Smooth muscle cell (in vitro differentiated cells): ENCODE measurements around the gene WNT10A. TPM values are rescaled to one million over a fixed set of nuclear protein-coding genes. Genes with fewer than 3 reads are reported as not detected.

ENCODE experiments used
- DNase-seq: peaks from one replicate; lab custom pipeline; 2025; ENCODE audit not compliant: unreplicated experiment; lab: John Stamatoyannopoulos, UW
- H2AFZ ChIP-seq: fragments of 200-600 bp; sonication (generic); 2 replicates; pipeline ENCODE4 v1.6.0; 2016; ENCODE audit warnings: antibody characterized with exemption, low read depth, mild to moderate bottlenecking
- H3F3A ChIP-seq: fragments of 200-600 bp; sonication (generic); 2 replicates; pipeline ENCODE4 v1.6.0; 2017; ENCODE audit warnings: antibody characterized with exemption, low read depth
- H3K27ac ChIP-seq: fragments of 200-600 bp; sonication (generic); 2 replicates; pipeline ENCODE4 v1.5.1; 2016; ENCODE audit warnings: low read depth, mild to moderate bottlenecking
- H3K27me3 ChIP-seq: fragments of 200-600 bp; sonication (generic); 2 replicates; pipeline ENCODE4 v1.6.1; 2016; ENCODE audit warnings: low read depth, mild to moderate bottlenecking
- H3K36me3 ChIP-seq: fragments of 200-600 bp; sonication (generic); 2 replicates; pipeline ENCODE4 v1.5.1; 2016; ENCODE audit warnings: low read depth
- H3K4me1 ChIP-seq: fragments of 200-600 bp; sonication (generic); 2 replicates; pipeline ENCODE4 v1.5.1; 2016; ENCODE audit warnings: low read depth
- H3K4me2 ChIP-seq: fragments of 200-600 bp; sonication (generic); 2 replicates; pipeline ENCODE4 v1.6.0; 2016; ENCODE audit warnings: mild to moderate bottlenecking
- H3K4me3 ChIP-seq: fragments of 200-600 bp; sonication (generic); 2 replicates; pipeline ENCODE4 v1.5.1; 2016; ENCODE audit warnings: mild to moderate bottlenecking
- H3K79me2 ChIP-seq: fragments of 200-600 bp; sonication (generic); 2 replicates; pipeline ENCODE4 v1.6.0; 2016; ENCODE audit warnings: low read depth, mild to moderate bottlenecking
- H3K9ac ChIP-seq: fragments of 200-600 bp; sonication (generic); 2 replicates; pipeline ENCODE4 v1.6.0; 2016; ENCODE audit warnings: low read depth
- H3K9me3 ChIP-seq: fragments of 200-600 bp; sonication (generic); replicated peaks from 2 replicates; pipeline ENCODE4 v1.5.1; 2016; ENCODE audit warnings: low read depth
- H4K20me1 ChIP-seq: fragments of 200-600 bp; sonication (generic); 2 replicates; pipeline ENCODE4 v1.6.0; 2016; ENCODE audit warnings: low read depth
- WGBS: methylation state at CpG from one replicate; pipeline ENCODE4 v1.1.7; 2016; ENCODE audit warnings: low lambda C conversion rate; 5-methylcytosine and 5-hydroxymethylcytosine counted together
- polyA plus RNA-seq: library from polyadenylated mRNA; unstranded; fragments of >200 nt; fragmentation: Nextera tagmentation; extraction: Ambion mirVana; gene quantifications from 2 replicates; pipeline ENCODE4 v1.2.1, GENCODE V29; 2016
- total RNA-seq: library from RNA; depleted of rRNA; stranded (reverse); fragments of >200 nt; gene quantifications from 2 replicates; pipeline ENCODE4 v1.2.3, GENCODE V29; 2014
- TF ChIP-seq, protein P1 (sequence below): fragments of 200-600 bp; sonication (generic); IDR thresholded peaks from 2 replicates; pipeline ENCODE4 v1.5.1; 2017; ENCODE audit warnings: borderline replicate concordance, mild to moderate bottlenecking, antibody characterized with exemption; ENCODE audit not compliant: insufficient read depth, poor library complexity, severe bottlenecking

WNT10A gene
- total and polyA plus RNA-seq, 2 experiments from 2014 or later, result 2.3 to 3.6 TPM

DNA sequence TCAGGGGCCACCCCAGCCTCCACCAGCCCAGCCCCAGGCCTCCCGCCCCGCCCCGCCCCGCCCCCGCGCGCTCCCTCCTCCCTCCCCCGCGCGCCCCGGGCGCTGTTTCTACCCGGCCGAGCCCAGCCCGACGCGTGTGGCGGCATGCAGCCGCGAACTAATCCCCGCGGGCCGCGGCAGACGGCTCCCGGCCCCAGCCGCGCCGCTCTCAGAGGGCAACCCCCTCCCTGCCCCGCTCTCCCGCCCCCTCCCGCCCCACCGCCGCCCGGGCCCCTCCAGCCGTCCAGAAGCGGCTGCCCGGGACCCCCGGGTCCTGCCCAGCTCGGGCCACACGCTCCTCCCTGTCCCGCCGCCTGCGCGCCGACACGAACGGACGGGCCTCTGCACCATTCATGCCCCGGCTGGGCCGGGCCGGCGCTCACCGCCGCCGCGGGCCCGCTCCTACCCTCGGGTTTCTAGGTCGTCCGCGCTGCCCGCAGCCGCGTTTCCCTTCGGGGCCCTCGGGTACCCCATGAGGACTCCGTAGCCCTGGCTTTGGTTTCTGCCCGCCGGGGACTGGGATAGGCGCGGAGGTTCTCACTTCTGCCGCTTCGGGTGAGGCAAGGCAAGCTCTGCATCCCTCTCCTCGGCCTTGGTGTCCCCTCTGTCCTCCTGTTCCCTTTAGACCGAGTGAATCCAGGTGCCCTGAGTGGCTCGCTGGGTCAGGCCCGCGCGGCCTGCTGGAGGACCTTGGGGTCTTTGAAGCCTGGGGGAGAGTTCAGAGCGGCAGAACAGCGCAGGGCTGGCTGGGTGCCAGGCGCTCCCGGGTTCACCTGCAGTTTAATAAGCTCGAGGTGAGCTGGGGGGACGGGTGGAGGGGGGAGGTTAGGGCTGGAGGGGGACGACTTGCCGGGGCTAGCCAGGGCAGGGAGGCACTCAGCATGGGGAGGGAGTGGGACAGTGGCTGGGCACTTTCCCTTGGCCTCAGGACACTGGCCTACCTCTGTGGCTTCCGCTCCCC is 3.1 kb downstream of the WNT10A start:
- Histone ChIP-seq H2AFZ (peak overlapping the region; percentile 63), H3K27ac (no peak overlapping the region)
- 8% methylated on average over 49 of the region's 89 CpGs for WGBS

GRCh38 chr2:218884519-218884918 is 3.9 kb downstream of the WNT10A start:
- 78% methylated on average over 2 of the region's 2 CpGs for WGBS

More for the DNA sequence above, 3.1 kb downstream of the WNT10A start:
- Histone ChIP-seq H3K27me3 (peaks cover 36% of the 10 kb centered on the region), H3K4me3 (peak overlapping the region; percentile 36), H3K4me2 (peak overlapping the region; percentile 83), H3K9ac (no peak overlapping the region), H4K20me1 (no peaks in the 10 kb centered on the region), H3F3A (no peaks in the 10 kb centered on the region), H3K9me3 (no peaks in the 10 kb centered on the region), H3K36me3 (no peaks in the 10 kb centered on the region), H3K4me1 (peaks cover 15% of the 10 kb centered on the region), H3K79me2 (no peaks in the 10 kb centered on the region)
- peak; percentile 50 for DNase-seq
- TF ChIP-seq, protein P1, sequence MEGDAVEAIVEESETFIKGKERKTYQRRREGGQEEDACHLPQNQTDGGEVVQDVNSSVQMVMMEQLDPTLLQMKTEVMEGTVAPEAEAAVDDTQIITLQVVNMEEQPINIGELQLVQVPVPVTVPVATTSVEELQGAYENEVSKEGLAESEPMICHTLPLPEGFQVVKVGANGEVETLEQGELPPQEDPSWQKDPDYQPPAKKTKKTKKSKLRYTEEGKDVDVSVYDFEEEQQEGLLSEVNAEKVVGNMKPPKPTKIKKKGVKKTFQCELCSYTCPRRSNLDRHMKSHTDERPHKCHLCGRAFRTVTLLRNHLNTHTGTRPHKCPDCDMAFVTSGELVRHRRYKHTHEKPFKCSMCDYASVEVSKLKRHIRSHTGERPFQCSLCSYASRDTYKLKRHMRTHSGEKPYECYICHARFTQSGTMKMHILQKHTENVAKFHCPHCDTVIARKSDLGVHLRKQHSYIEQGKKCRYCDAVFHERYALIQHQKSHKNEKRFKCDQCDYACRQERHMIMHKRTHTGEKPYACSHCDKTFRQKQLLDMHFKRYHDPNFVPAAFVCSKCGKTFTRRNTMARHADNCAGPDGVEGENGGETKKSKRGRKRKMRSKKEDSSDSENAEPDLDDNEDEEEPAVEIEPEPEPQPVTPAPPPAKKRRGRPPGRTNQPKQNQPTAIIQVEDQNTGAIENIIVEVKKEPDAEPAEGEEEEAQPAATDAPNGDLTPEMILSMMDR, result no peak

DNA sequence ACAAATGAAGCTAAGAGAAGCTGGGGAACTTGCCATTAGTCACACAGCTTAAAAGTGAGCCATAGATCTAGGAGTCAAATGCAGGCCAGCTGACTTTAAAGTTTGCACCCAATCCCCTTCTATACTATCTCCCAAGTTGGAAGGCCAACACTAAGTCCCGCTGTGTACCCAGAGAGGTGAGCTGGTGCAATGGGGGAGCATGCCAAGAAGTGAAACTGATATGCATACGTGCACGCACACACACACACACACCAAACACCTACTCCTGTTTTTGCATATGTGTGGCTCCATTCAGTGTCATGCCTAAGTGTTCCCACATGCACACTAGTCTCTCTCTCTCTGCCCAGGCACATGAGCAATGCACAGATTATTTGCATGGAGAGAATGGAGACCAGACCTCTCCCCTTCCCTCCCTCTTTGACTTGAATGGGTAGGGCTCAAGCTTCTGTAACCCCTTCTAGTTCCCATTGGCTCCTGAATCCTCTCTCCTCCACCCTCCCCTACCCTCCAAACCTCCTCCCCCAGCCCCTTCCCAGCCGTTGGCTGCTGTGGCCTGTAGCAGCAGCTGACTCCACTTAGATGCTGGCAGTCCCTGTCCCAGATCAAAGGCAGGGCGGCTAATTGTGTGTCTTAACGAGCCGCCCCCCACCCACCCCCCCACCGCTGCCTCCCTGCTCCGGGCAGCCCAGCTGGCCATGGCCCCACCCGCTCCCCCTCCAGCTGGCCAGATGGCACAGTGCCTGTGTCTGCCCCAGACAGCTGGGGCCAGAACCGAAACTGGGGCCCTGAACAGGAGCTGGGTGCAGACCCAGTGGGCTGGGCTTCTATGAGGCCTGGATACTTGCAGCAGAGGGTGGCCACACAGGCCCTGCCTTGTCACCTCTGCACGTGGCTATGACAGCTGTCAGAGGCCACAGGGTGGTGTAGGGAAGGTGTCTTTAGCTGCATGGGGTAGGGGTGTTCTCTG is 5.6 kb downstream of the WNT10A start:
- Histone ChIP-seq H4K20me1 (no peaks in the 10 kb centered on the region), H3K36me3 (no peaks in the 10 kb centered on the region), H3F3A (no peaks in the 10 kb centered on the region), H3K9ac (no peak overlapping the region), H3K79me2 (no peaks in the 10 kb centered on the region), H3K4me1 (peaks cover 3% of the 10 kb centered on the region), H3K27ac (no peak overlapping the region), H3K4me3 (no peak overlapping the region), H3K4me2 (no peak overlapping the region), H2AFZ (no peak overlapping the region), H3K27me3 (peaks cover 17% of the 10 kb centered on the region), H3K9me3 (no peaks in the 10 kb centered on the region)
- DNase-seq, result no peak
- TF ChIP-seq, protein P1, result no peak
- 47% methylated on average over 12 of the region's 12 CpGs for WGBS

More at GRCh38 chr2:218884519-218884918, 3.9 kb downstream of the WNT10A start:
- no peaks in the 10 kb centered on the region for H3K79me2 ChIP-seq
- H4K20me1 ChIP-seq, result no peaks in the 10 kb centered on the region
- TF ChIP-seq, protein P1, result no peak
- no peak overlapping the region for H3K4me2 ChIP-seq
- H3K27me3 ChIP-seq, result peaks cover 31% of the 10 kb centered on the region
- H3K9me3 ChIP-seq, result no peaks in the 10 kb centered on the region
- no peaks in the 10 kb centered on the region for H3K36me3 ChIP-seq
- H3K27ac ChIP-seq, result no peak overlapping the region
- no peak for DNase-seq
- H3F3A ChIP-seq, result no peaks in the 10 kb centered on the region
- no peak overlapping the region for H2AFZ ChIP-seq
- no peak overlapping the region for H3K9ac ChIP-seq
- no peak overlapping the region for H3K4me3 ChIP-seq
- H3K4me1 ChIP-seq, result peaks cover 9% of the 10 kb centered on the region
